ENCODE data around the gene AXIN1. TPM values are rescaled to one million over a fixed set of nuclear protein-coding genes. Genes with fewer than 3 reads are reported as not detected.

AXIN1 gene
- total RNA-seq, 2 donors from 2014 or later = 31.2 to 35.2 TPM

DNA sequence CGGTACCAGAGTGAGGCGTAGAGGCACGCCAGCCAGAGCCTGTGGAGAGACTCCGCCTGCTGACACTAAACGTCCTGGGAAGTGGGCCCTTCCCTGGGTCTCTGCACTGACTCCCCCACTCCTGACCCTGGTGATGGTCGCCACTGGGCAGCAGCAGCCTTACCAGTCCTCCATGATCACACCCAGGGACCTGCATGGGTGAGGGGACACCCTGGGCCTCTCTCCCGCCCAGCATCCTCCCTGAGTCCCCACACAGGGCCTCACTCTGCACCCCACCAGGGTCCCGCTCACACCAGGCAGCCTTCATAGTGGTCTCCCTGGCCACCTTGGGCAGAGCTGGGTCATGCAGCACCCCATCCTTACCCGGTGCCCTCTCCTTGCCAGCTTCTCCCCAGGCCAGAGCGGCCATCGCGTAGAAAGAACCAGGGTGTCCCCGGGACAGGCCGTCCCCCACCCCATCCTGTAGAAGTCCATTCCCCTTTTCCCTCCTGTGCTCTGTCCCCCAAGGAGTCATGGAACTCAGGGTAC lies 87.5 kb downstream of the AXIN1 start:
- Histone ChIP-seq H3K36me3 (peaks cover 5 to 17% of the 10 kb centered on the region in 2 donors), H3K4me1 (replicated peaks) (no peaks in the 10 kb centered on the region)

GRCh38 chr16:264440-264951 lies 88.0 kb downstream of the AXIN1 start:
- no peaks in the 10 kb centered on the region for H3K9me3 ChIP-seq
- no peaks in the 10 kb centered on the region for H3K27me3 ChIP-seq (replicated peaks; ENCODE audit: insufficient read depth)
- 92% methylated on average over 22 of the region's 23 CpGs for WGBS
- no peaks in the 10 kb centered on the region for H3K4me1 ChIP-seq (replicated peaks)
- TF ChIP-seq POLR2A (IDR thresholded peaks at IDR 0.05) (no peak), CTCF (IDR thresholded peaks at IDR 0.05) (no peak), POLR2AphosphoS5 (IDR thresholded peaks at IDR 0.05) (no peak)
- H3K4me3 ChIP-seq = no peak overlapping the region
- intact Hi-C loops (cut with DNase I) = no loop called here
- H3K27ac ChIP-seq = no peak overlapping the region
- H3K36me3 ChIP-seq = peaks cover 10 to 17% of the 10 kb centered on the region in 2 donors
- no peak for DNase-seq (ENCODE audit: low spot score)

More for the DNA sequence above, 87.5 kb downstream of the AXIN1 start:
- Histone ChIP-seq H3K27ac (no peak overlapping the region), H3K4me3 (no peak overlapping the region), H3K27me3 (replicated peaks; ENCODE audit: insufficient read depth) (no peaks in the 10 kb centered on the region), H3K9me3 (no peaks in the 10 kb centered on the region)
- WGBS = 86% methylated on average over 14 of the region's 14 CpGs
- TF ChIP-seq CTCF (IDR thresholded peaks at IDR 0.05) (no peak), POLR2AphosphoS5 (IDR thresholded peaks at IDR 0.05) (no peak), POLR2A (IDR thresholded peaks at IDR 0.05) (no peak)
- intact Hi-C loops (cut with DNase I) = no loop called here
- DNase-seq (ENCODE audit: low spot score) = no peak

GRCh38 chr16:263944-264343 lies 88.6 kb downstream of the AXIN1 start:
- WGBS = 90% methylated on average over 15 of the region's 17 CpGs
- intact Hi-C loops (cut with DNase I) = no loop called here

DNA sequence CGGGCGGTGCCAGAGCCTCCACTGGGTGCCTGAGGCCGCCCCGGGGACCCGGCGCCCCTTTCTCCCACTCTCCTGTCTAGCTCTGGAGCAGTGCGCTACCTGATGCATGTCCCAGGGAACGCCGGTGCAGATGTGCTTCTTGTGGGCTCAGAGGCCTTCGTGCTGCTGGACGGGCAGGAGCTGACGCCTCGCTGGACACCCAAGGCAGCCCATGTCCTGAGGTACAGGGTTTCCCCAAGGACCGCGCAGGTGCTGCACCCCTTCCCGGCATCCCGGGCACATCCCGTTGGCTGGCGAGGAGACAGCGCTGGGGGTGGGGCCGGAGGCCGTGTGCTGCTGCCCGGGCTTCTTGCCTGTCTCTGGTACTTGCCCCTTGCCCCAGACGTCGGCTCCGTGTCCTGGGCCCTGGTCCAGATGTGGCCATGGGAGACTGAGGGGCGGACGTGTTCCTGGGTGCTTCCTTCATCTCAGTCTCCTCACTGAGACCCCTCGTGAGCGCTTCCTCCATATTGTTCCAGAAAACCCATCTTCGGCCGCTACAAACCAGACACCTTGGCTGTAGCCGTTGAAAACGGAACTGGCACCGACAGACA lies 89.2 kb downstream of the AXIN1 start:
- intact Hi-C loops (cut with DNase I) = no loop called here
- TF ChIP-seq POLR2A (IDR thresholded peaks at IDR 0.05) (no peak), POLR2AphosphoS5 (IDR thresholded peaks at IDR 0.05) (no peak), CTCF (IDR thresholded peaks at IDR 0.05) (no peak)
- WGBS = 93% methylated on average over 33 of the region's 35 CpGs

More at GRCh38 chr16:263944-264343, 88.6 kb downstream of the AXIN1 start:
- Histone ChIP-seq H3K36me3 (peaks cover 10 to 17% of the 10 kb centered on the region in 2 donors), H3K27ac (no peak overlapping the region), H3K9me3 (no peaks in the 10 kb centered on the region), H3K4me3 (no peak overlapping the region), H3K27me3 (replicated peaks; ENCODE audit: insufficient read depth) (no peaks in the 10 kb centered on the region), H3K4me1 (replicated peaks) (no peaks in the 10 kb centered on the region)
- TF ChIP-seq POLR2A (IDR thresholded peaks at IDR 0.05) (no peak), CTCF (IDR thresholded peaks at IDR 0.05) (no peak), POLR2AphosphoS5 (IDR thresholded peaks at IDR 0.05) (no peak)
- DNase-seq (ENCODE audit: low spot score) = no peak

More for the DNA sequence above, 89.2 kb downstream of the AXIN1 start:
- H3K4me3 ChIP-seq = no peak overlapping the region
- no peaks in the 10 kb centered on the region for H3K9me3 ChIP-seq
- H3K27me3 ChIP-seq (replicated peaks; ENCODE audit: insufficient read depth) = no peaks in the 10 kb centered on the region
- H3K4me1 ChIP-seq (replicated peaks) = no peaks in the 10 kb centered on the region
- no peak overlapping the region for H3K27ac ChIP-seq
- DNase-seq (ENCODE audit: low spot score) = no peak
- H3K36me3 ChIP-seq = peaks cover 10 to 17% of the 10 kb centered on the region in 2 donors

All from prostate gland (tissue), 2 donors.